ENCODE measurements around the gene CIART.

GRCh38 chr1:150256554-150257341 is 25.6 kb upstream of the CIART start:
- no peak for TF ChIP-seq POLR2AphosphoS5 (IDR thresholded peaks at IDR 0.05; ENCODE audit: low read depth, low read length)
- no peak for TF ChIP-seq POLR2A (IDR thresholded peaks at IDR 0.05; ENCODE audit: low read depth, low read length)
- TF ChIP-seq TAF1 (IDR thresholded peaks at IDR 0.05; ENCODE audit: borderline replicate concordance, low read depth, low read length): no peak

Measured in GM12892 (cell line).